ENCODE measurements around the gene WDR11.
"Not testable (repeated sequence)": the region's sequence is repeated elsewhere in the genome, so short reads cannot be mapped to it uniquely, and the experiment has no call there.

Gene WDR11

DNA sequence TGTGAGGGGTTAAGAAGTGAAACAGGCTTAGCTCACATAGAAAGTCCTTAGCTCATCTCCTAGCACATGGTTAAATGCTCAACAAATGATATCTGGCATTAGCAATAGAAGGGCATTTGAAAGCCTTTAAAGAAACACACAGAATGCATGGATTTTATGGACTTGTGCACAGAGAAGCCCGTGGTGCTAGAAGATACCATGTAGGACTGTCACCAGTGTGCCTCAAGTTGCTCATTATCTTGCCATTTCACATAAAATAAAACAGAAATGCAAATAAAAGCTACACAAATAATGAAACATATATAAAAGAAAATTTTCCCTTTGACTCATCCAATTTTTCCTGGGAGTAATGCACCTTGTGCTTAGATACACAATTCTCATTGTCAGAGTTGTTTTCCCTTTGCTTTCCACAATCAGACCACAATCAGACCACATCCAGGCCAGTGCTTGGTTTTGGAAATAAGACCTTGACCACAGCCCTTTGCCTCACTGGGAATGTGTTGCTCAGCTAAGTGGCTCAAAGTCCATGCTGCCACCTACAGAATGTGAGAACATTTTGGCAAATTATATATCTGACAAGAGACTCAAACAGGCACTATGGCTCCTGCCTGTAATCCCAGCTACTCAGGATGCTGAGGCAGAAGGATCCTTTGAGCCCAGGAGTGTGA is 9.5 kb upstream of the WDR11 start:
- no peak for DNase-seq (ENCODE audit: low read depth)

- DNase-seq (ENCODE audit: low read depth): no peak
Measured at GRCh38 chr10:120854388-120854787, 3.2 kb downstream of the WDR11 start.

- DNase-seq (ENCODE audit: low read depth): no peak
Measured at GRCh38 chr10:120861178-120861855, 10.2 kb downstream of the WDR11 start.

GRCh38 chr10:120873741-120874140 is 22.6 kb downstream of the WDR11 start:
- DNase-seq (ENCODE audit: low read depth): no peak

GRCh38 chr10:120883071-120883470 is 31.9 kb downstream of the WDR11 start:
- DNase-seq (ENCODE audit: low read depth): no peak

DNA sequence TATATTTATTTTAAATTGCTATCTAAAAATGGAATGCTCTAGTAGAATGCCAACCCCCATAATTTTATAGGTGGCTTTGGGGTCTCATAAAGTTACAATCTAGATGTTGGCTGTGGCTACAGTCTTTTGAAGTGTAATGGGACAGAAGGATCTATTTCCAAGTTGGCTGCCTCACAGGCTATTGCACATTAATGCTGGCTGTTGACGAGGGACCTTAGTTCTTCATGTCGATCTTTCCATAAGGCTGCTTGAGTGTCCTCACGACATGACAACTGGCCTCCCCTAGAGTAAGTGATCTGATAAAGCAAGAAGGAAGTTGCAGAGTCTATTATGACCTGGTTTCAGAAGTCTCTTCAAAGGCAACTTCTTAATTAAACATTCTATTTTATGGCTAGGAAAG is 36.3 kb downstream of the WDR11 start:
- DNase-seq (ENCODE audit: low read depth): no peak

DNA sequence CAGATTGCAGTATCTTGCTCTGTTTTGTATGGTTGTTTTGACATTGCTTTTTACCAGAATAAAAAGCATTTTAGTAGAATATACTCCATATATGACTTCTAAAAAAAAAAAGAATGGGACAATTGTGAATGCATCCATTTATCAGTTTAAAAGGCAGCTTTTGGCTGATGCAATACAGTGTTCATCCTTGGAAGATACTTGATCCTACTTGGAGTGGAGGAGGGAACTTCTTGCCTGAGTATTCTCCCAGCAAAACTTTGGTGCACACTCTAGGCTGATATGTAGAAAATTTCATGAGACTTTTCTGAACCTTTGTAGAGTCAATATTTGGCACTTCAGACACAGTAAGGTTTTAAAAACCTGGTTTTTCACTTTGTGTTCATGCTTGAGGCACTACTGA is 40.2 kb downstream of the WDR11 start:
- DNase-seq (ENCODE audit: low read depth): no peak

DNA sequence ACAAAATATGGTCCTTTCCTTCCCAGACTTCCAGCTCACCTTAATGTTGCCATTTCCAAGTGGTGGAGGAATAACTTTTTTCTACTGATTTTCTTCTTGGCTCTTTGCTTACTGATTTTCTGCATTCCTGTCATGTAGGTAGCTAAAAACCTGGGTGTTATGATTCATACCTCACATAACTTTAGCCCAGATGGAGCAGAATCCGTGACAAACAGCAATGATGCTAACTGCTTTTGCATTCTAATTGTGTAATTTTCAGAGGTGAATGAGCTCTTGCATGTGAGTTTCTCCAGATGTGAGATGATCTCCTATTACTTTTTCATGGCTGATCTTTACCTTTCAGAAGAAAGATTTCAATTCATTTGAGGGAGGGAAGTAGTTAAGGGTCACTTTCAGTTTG is 43.4 kb downstream of the WDR11 start:
- DNase-seq (ENCODE audit: low read depth): no peak

GRCh38 chr10:120897343-120897742 is 46.2 kb downstream of the WDR11 start:
- DNase-seq (ENCODE audit: low read depth): no peak

GRCh38 chr10:120905268-120905667 is 54.1 kb downstream of the WDR11 start:
- no peak for DNase-seq (ENCODE audit: low read depth)

GRCh38 chr10:120917521-120918250 is 66.5 kb downstream of the WDR11 start:
- DNase-seq (ENCODE audit: low read depth): no peak

DNA sequence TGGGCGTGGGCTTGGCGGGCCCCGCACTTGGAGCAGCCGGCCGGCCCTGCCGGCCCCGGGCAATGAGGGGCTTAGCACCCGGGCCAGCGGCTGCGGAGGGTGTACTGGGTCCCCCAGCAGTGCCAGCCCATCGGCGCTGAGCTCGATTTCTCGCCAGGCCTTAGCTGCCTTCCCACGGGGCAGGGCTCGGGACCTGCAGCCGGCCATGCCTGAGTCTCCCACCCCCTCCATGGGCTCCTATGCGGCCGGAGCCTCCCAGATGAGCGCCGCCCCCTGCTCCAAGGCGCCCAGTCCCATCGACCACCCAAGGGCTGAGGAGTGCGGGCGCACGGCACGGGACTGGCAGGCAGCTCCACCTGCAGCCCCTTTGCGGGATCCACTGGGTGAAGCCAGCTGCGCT is 72.7 kb downstream of the WDR11 start:
- not testable (repeated sequence) for DNase-seq (ENCODE audit: low read depth)

DNA sequence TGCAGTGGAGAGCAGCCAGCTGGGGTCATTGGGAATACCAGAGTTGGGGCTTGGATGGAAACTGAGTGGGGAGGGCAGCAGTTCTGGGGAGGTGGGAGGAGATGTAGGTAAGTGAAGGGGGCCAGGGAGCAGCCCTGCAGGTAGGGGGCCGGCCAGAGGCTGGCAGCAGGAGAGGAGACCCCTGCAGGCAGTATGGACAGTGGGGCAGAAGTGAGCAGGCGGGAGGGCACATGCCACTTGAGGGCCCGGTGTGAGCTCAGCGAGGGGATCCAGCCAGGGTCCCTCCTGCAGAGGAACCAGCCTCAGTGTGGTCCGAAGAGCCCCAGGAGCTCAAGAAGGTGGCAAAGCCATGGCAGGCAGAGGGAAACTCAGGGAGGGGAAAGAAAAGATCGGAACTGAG is 75.4 kb downstream of the WDR11 start:
- no peak for DNase-seq (ENCODE audit: low read depth)

DNA sequence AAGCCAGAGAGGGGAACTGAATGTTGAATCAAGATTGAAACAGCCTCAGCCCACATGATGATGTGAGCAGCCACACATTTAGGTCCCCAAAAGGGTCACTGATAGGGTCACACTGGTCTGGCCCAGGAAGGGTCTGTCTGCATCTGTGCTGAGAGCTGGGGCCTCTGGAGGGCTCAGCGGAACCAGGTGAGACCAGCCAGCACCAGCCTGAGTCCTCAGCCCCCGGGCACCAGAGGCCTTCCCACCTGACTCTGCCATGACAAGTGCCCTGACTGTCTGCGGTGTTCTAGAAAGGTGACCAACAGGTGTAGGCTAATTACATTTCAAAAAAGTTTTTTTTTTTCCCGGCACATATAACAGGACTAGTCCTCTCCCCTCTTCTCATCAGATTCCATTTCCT is 76.2 kb downstream of the WDR11 start:
- no peak for DNase-seq (ENCODE audit: low read depth)

DNA sequence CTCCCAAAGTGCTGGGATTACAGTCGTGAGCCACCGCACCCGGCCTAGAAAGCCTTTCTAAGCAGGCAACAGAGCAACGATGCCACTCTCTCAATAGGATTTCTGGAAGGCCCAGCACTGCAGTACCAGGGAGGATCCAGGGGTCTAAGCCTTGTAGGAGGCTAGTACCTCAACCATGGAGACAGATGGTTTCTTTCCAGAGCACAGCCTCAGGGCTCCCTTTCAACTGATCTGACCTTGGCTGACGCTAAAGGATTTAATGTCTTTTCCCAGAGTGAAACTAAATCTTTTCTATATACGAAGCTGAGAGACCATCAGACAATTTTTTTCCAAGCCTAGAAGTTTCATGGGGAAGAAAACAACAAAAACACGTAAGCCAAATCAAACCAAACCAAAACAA is 78.0 kb downstream of the WDR11 start:
- no peak for DNase-seq (ENCODE audit: low read depth)

- DNase-seq (ENCODE audit: low read depth): no peak
Measured at GRCh38 chr10:120931423-120931822, 80.3 kb downstream of the WDR11 start.

DNA sequence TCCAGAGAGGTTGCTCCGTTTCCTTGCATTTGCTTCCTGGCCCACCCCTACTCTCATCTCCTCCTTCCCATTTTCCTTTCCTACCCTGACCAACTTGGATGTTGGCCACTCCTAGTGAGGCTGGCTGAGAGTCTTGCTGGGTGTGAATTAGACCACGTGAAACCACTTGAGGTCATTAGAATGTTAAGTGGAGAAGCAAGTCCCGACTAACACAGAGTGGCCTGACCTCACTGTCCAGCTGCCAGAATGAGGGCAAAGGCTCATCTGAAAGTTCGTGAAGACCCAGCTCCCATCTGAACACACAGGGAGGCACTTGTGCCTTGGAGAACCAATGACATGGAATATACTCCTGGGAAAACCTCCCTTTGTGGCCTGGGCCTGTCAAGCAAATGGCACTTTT is 80.8 kb downstream of the WDR11 start:
- DNase-seq (ENCODE audit: low read depth): no peak

- no peak for DNase-seq (ENCODE audit: low read depth)
Measured at GRCh38 chr10:120938822-120939221, 87.7 kb downstream of the WDR11 start.

GRCh38 chr10:120940299-120940900 is 89.2 kb downstream of the WDR11 start:
- DNase-seq (ENCODE audit: low read depth): no peak

DNA sequence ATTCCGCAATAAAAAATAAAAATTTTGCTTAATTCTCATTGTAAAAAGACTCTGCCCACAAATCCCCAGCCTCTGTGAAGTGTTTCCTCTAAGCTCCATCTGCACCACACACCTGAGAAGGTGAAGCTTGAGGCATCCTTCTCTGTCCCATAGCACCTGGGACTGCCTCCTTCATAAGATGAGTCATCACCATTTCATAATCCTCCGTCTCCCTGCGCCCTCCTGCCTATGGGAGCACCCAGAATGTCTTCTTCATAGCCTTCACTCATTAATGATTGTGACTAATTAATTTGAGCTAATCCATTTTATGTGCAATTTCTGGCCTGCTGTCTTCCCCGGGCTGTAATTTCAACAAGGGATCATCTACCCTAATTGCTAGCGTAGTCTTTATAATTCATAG is 90.3 kb downstream of the WDR11 start:
- DNase-seq (ENCODE audit: low read depth): no peak

DNA sequence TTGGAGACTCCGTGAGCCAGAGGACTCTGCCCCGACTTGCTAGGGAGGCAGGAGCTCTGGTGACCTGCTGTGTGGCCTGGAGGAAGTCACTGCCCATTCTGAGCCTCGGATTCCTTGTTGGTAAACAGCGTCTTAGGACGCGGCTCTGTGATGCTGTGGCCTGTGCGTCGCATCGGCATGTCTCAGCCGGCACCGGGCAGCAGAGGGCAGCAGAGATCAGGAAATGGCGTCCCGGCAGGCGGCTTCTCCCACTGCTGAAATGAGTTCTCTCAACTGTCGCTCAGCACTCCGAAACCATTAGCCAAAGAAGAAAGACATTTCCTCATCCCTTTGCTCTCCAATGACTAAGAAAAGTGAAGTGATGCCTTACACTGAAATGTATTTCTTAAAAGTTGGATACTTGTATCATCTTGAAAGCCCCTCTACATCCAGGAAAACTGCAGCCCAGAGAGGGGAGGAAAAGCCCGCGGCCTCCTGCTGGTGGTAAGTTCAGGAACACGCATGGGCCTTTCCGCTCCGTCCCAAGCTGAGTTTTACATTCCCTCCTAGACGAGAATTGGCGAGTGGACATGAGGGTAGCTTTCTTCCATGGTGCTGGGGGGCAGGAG is 91.7 kb downstream of the WDR11 start:
- DNase-seq (ENCODE audit: low read depth): peak; percentile 41

- no peak for DNase-seq (ENCODE audit: low read depth)
Measured at GRCh38 chr10:120943542-120943941, 92.4 kb downstream of the WDR11 start.

Measured in activated T-helper 1 cell treated with Interleukin-2 at 50 U/mL for 16 hours (primary cell).